ENCODE measurements around the gene RHBDD3.

Gene RHBDD3

DNA sequence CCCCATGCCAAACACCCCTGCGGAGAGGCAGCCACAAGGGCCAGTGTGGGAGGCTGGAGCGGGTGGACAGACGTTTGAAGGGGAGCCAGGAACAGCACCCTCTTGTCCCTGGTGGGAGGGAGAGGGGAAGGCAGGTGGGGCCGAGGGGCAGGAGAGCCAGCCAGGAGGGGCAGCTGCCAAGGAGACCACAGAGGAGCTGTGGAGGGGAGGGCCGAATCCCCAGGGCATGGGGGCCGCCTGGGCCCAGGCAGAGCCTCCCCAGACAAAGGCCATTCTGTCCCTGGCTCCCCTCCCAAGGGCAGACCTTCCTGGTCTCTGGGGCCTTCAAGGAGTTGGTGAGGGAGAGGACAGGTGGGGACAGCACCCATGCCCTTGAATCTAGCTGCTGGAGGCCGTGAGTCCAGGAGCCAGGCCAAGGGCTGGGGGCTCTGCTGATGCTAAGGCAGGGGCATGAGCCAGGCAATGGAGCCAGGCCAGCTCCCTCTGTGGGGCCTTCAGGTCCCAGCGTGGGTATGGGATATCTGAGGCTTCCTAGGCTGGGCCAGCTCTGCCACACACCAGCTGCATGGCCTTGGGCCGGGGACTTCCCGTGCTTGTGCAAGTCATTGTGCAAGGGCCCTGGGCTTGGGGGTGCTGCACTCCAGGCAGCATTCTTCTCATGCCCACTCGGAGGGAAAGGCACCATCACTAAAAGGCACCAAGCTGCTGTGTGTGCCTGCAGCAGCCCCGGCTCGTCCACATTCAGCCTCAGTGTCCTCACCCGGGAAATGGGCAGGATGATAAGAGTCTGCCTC, 50.7 kb downstream of the RHBDD3 start:
- DNase-seq (ENCODE audit: low read depth), result no peak

DNA sequence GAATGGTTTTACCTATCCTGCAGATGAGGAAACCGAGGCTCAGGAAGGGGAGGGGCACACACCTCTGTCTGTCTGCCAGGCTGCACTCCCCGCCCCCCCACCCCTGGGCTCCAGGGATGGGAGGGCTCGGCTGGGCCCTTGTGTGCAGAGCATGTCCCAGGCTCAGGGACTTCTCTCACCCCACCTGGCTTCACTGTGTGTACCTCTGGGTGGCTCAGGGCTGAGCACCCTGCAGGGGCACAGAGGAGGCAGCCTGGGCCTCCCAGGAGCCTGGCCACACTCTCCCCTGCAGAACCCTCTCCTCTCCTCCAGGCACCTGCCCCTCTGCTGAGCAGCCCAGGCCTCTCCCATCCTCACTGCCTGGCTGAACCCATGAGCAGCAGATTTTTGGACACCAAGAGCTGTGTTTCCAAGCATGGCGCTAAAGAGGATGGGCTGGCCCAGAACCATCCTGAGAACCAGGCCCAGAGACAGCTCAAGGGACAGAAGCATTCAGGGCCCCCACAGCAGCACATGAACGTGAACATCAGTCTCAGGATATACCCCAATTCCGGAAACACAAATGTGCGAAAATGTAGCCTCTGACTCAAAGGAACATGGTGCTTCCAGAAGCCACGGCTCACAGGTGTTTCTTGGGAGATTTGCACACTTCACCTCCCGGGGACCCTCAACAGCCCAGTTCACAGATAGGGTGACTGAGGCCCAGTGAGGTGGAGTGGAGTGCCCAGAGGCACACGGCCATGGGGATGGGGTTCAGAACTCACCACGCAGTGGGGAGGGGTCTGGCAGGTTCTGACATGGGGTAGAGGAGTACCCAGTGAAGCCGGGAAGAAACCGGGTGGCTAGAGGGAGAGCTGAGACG, 51.5 kb downstream of the RHBDD3 start:
- no peak for DNase-seq (ENCODE audit: low read depth)

DNA sequence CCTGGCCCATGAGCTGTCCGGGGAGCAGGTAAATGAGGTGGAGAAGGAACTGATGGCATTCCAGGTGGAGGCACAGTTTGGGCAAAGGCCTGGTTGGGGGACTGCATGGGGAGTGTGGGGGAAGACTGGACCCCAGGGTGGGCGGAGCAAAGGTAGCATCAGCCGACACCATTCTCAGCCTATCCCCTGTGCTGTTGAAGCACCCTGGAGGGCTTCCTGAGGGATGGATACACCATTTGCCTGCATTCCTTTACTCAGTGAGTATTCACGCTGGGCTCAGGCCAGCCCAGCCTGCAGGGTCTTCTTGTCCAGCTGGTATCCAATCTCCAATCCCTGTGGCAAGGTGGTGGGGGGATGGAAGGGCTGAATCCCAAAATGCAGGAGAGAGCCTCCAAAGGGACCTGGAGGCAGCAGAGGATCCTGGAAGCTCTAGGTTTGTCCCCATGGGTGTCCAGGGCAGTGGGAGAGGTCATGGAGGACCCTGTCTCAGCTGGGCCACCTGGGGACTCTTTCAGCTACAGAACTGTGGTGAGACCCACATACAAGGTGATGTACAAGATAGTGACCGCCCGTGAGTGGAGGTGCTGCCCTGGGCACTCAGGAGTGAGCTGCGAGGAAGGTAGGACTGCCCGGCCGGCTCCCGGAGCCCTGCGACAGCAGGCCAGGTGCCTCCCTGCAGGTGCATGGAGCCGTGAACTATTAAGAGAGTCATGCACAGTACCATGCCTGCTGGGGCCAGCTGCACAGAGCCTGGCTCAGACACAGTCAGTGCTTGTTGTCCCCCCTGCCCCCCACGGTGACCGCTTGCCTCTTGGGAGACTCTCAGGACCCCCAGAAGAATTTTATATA, 52.5 kb downstream of the RHBDD3 start:
- no peak for DNase-seq (ENCODE audit: low read depth)

DNA sequence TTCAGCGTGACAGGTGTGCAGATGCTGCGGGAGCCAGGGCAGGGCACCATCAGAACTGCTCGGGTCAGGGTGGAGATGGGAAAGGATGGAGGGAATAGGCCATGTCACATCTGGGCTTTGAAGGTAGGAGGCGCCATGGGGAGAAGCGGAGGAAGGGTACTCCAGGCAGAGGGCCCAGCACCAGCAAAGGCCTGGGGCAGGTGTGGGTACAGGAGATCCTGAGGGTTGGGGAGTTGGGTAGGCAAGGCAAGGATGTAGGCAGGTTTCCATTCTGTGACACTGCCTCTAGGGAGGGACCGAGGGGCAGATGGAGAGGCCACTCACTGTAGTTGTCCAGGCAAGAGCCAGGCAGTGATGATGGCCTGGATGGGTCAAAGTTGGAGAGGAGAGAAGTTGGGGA, 53.5 kb downstream of the RHBDD3 start:
- DNase-seq (ENCODE audit: low read depth), result no peak

DNA sequence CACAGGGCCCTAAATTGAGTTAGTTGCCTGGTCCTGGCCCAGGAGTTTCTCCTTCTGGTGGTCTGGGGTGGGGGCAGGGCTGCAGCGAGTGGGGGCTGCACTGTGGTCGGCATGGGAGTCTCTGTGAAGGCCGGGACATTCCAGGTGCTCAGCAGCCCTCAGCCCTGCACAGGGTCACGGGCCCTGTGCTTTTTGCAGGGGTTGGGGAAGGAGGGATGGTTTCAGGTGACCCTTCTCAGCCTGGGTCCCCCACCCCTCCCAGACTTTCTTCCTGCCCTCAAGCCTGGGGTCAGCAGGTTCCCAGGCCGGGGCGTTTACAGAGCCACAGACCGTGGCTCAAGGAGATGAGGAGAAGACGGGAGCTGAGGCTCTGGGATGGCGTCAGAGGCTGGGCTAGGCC, 54.3 kb downstream of the RHBDD3 start:
- DNase-seq (ENCODE audit: low read depth), result no peak

DNA sequence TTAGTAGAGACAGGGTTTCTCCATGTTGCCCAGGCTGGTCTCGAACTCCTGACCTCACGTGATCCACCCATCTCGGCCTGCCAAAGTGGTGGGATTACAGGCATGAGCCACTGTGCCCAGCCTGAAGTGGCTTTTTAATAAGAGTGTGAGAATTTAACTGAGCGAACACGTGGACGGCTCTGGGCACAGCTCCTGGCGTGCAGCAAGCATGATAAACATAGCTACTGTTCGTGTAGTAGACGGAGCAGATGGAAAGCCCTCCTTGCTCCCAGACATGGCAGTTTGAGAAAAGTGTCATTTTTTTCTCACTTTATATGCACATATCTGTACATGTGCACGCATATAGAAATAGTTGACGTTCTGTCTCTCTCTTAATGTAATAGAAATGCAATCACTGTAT, 55.0 kb downstream of the RHBDD3 start:
- DNase-seq (ENCODE audit: low read depth), result no peak

DNA sequence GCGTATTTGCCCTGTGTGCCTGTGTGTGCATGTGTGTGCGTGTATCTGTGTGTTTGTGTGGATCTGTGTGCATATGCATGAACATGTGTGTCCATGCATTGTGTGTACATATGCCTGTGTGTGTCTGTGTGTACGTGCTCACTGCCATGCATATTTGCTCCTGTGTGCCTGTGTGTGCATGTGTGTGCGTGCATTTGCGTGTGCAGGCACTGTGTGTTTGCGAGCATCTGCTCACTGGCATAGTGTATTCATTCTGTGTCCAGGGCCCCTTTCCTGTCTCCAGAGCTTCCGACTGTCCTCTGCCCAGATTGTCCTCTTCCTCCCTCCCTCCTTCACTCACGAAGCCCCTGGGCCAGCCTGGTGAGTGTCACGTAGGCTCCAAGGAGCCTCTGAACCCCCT, 56.3 kb downstream of the RHBDD3 start:
- no peak for DNase-seq (ENCODE audit: low read depth)

DNA sequence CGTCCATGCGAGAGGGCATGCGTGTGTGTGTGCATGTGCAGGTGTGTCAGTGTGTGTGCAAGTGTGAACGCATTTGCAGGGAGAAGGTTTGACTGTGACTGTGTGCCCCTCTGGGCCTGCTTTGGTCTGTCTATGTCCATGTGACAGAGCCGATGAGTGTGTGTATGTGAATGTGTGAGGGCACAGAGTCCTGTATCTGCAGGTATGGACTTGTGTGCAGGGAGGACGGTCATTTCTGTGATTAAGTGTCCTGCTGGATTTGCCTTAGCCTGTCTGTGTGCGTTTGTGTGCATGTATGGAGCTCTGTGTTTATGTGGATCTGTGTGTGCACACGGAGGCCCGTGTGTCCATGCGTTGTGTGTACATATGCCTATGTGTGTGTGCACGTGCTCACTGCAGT, 56.7 kb downstream of the RHBDD3 start:
- DNase-seq (ENCODE audit: low read depth), result no peak
